Stimulated activated CD8-positive, alpha-beta memory T cell treated with anti-CD3 and anti-CD28 coated beads, Interleukin-4, amount 100 ng/mL, for 4 hours (primary cell): ENCODE results near the gene SCLY.
"Not testable (repeated sequence)": the region's sequence is repeated elsewhere in the genome, so short reads cannot be mapped to it uniquely, and the experiment has no call there.

ENCODE experiments used
- DNase-seq, 2 donors: peaks; one replicate each; pipeline ENCODE4 v3.0.0-alpha.2; 2020; ENCODE audit warnings: low read depth in 2 of 2, low spot score in 1 of 2

Gene SCLY, protein sequence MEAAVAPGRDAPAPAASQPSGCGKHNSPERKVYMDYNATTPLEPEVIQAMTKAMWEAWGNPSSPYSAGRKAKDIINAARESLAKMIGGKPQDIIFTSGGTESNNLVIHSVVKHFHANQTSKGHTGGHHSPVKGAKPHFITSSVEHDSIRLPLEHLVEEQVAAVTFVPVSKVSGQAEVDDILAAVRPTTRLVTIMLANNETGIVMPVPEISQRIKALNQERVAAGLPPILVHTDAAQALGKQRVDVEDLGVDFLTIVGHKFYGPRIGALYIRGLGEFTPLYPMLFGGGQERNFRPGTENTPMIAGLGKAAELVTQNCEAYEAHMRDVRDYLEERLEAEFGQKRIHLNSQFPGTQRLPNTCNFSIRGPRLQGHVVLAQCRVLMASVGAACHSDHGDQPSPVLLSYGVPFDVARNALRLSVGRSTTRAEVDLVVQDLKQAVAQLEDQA

DNA sequence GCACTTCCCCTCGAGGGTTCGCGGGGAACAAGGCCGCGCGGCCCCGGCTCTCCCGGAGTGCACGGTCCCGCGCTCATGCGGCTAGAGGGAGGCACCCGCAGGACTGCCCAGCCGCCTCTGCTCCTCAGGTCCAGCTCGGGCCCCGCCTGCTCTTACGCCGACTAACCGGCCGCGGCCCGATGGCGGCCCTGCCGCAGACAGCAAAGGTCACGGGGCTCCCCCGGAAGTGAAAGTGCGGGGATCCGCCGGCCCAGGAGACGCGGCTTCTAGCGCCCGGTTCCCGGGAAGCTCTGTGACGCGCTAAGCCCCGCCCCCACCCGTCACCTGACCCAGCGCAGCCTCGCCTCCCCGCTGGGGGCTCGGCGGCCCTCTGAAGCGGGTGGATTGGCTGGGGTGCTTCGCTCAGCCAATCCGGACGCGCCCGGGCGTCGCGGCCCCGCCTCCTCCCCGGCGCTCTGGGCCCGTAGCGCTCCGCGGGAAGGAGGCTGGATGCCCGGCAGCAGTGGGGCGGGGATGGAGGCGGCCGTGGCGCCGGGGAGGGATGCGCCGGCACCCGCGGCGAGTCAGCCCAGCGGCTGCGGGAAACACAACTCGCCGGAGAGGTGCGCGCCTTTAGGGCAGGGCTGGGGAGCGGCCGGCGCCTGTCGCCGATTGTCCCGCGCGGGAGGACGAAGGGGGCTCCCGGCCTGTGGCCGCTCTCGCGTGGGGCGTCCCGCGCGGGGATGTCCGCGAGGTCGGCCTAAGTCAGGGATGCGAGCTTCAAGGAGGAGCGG, at the start of gene SCLY:
TSS of gene SCLY (plus strand) at position 460 of the 773 bp plus-strand sequence. CDS start at position 514, 54 bp downstream.
- DNase-seq = peak; percentile 89 to 97

DNA sequence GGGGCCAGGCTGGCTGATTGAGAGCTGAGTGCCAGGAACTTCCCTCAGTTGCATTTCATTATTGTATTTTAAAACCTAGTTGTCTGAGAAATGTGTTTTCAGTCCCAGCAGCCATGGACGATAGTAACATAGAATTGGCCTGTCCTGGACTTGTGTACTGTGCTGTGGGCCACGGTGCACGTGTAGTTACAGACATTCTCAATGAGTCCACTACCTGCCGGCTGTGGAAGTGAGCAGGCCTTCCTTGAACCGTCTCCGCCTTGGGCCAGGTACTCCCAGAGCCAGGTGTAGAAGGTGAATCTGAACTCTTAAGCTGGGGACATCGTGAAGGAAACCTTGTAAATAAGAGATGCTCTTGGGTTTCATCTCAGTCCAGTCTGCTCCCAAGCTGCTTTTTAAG, 47.0 kb upstream of the SCLY start:
- DNase-seq = no peak

DNA sequence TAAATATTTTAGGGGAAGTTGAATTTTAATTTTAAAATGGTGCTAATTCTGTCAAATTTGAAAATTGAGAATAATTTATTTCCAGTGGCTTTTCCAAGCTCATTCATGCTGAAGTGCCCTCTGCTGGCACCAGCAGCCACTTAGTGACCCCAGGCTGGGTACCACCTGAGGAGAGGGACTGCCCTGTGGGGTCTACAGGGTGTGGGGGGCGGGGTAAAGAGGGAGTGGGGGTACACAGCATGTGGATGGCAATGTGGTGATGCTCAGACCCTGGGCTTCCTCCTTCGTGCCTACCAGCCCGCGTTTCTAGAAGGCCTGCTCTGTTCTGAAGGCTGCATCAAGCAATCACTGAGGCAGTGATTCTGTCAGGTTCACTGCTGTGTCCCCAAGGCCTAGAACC, 45.1 kb upstream of the SCLY start:
- no peak for DNase-seq

DNA sequence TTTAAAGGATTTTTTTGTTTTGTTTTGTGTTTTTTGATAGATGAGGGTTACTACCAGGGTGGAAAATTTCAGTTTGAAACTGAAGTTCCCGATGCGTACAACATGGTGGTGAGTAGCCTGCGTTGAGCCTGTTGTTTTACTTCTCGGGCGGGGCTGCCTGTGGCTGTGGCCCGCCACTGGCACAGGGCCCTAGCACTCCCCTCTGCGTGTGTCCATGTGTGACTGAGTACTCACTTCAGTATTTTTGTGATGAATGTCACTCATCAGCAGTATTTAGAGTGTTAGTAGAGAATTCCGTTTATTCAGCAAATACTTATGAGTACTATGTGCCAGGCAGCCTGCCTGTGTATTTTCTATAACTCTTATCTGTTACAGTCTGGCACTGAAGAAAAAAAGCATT, 44.3 kb upstream of the SCLY start:
- DNase-seq = no peak

DNA sequence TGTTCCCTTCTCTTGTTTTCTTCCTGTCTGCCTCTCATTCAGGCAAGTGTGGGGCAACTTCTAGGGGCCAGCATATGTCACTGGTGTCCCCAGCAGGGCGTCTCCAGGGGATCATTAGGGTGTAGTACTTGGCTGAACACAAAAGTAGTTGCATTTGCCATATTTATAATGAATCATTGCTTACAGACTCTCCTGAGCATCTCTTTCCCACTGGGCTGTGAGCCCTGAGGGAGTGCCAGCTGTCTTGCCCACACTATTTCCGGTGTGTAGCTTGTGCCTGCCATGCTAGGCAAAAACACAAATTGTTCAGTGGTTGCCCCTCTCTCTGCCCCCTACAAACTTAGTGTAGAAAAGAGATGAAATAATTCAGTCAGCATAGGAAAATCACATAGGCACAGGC, 40.8 kb upstream of the SCLY start:
- no peak for DNase-seq

DNA sequence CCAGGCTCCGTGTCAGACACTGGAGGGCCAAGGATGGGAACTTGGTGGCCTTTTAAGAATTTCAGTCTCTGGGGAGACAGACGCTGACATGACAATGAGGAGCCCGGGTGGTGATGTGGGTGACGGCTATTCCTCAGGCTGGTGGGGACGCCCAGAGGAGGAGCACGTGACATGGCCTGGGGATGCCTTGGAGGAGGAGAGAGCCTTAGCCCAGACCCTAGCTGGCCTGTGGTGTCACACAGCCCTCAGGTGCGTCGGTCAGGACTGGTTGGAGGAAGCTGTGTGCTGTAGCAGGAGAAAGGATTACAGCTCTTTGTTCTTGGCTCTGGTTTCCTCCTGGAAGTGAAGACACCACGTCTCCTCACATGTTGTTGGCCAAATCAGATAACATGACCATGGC, 40.0 kb upstream of the SCLY start:
- DNase-seq = no peak

DNA sequence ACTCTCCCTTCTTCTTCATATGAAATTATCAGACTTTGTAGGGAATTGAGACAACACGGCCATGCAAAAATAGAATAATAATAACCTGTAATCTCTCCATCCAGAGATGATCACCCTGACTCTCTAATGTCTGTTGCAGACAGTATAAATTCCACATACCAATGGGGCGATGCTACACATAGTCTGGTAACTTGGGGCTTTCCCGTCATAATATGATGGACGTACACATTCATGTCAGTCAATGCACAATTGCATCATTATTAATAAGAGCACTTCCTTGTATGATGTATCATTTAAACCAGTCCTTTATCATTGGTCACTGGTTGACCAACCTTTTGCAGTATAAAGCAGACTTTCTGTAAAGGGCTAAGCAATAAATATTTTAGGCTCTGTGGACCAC, 39.5 kb upstream of the SCLY start:
- DNase-seq = no peak

DNA sequence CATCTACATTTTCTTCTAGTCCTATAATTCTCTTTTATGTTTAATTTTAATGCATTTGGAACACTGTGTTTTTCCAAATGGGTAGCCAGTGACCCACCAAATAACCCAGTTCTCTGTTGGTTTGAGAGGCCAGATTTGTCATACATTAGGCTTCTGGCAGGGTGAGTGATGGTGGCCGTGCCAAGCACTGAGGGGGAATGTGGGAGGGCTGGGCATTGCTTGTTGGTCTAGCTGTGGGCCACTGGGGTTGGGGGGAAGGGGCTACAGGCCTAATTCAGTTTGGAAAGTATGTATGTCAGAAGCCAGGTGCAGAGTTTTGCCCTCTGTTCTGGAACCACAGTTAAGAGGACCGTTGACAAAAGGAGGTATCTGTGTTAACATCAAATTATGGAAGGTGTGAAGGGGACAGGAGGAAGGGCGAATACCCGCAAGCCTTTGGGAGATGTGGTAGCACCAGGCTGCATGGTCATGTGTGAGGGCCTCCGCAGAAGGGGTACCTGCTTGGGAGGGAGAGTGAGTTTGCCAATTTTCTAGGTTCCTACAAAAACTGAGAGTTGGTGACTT, 38.1 kb upstream of the SCLY start:
- no peak for DNase-seq

DNA sequence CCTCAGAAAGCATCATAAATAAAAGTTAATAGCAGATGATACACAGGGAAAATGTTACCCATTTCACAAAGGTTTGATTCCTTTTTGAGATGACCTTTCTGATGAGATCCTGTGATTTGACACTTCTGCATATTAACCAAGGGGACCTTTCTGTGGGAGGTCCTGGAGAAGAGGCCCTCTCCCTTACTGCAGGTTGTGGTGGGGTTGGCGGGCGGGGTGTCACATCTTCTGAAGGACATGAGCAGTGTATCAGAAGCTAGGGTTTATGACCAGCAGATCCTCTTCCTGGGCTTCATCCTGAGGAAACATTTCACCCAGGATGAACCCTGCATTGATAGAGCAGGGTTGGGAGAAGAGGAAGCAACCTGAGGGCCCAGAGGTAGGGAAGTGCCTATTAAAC, 37.2 kb upstream of the SCLY start:
- DNase-seq = no peak

DNA sequence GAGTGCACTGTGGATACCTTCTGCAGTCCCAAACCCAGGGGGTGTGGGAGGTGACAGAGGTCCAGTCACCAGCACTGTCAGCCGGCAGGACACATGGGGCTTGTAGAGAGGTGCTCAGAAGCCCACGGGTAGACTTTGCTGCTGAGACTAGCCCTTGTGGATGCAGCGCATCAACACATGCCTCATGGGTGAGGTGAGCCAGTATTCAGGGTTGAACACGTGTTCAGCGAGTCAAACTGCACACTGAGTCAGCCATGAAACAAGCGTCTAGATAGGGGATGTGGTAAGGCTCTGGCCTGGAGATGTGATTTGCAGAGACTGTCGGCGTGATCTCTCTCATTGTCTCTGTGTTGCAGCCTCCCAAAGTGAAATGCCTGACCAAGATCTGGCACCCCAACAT, 35.8 kb upstream of the SCLY start:
- no peak for DNase-seq

DNA sequence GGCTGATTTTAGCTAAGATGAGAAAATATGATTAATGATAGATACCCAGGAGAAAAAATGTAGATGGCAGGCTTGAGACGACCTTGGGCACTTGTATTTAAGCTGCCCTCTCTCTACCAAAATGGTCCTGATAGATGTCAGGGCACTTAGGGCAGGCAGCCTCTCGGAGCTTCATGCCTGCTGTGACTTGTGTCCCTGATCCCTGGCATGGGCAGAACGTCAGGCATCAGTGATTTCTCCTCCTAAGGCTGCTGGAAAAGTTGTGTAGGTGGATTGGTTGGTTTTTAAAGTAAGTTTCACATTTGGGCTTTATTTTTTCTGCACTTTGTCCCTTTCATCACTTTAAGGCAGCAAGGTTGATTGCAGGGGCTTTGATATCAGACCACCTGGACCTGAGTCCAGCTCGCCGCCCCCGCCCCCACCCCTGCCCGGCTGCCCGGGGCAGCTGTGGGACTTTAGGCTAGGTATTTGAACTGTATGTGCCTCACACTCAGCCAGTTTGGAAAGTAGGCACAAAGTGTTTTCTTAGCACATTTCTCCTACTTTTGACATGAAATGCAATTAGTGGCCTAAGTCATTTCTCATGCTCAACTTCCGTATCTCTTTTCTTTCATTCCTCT, 35.0 kb upstream of the SCLY start:
- no peak for DNase-seq

DNA sequence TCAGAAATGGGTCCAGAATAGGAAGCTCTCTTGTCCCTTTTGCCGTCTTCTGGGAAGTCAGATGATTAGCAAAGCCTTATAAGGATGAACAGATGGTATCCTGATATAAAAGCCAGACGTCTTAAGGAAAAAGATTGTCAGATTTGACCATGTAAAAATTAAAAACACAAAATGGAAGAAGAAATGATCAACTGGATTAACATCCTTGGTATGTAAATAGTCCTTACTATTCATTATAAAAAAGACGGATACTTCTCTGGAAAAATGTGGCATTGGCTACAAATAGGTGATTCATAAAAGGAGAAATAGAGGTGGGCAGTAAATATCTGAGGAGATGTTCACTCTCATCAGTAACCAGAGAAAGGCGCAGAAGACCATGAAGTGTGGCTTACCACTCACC, 33.7 kb upstream of the SCLY start:
- no peak for DNase-seq

DNA sequence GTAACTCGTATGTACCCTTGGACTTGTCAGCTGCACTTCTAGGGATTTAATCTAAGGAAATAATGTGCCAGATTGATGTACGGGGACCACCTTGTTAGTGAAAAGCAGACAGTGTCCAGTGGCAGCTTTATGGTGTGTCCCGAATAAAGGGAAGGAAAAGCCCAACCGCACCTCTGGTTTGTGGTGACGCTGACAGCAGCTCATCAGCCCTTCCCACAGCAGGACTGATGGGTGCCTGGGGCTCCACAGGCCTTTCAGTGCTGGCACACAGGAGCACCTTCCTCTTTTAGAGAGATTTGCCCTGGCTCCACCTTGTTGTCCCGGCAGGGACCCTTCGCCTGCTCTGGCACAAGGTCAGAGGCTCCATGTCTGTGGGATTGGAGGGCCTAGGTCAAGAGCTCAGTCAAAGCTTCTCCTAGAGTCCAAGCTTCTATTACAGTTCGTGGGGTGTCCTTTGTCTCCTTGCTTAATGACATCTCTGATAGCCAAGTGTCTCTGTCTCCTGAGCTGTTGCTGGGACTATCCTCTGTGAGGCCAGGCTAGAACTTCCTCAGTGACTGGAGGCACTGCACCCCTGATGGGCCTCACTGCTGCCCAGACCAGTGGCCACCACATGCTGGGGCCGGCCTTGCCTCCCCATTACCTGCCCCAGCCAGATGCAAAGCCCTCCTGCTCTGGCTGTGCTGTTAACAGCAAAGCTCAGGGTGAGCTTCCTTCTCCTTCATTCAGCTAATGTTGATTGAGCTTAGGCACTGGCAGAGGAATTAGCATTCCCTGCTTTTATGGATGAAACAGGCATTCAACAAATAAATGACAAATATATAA, 33.0 kb upstream of the SCLY start:
- no peak for DNase-seq

DNA sequence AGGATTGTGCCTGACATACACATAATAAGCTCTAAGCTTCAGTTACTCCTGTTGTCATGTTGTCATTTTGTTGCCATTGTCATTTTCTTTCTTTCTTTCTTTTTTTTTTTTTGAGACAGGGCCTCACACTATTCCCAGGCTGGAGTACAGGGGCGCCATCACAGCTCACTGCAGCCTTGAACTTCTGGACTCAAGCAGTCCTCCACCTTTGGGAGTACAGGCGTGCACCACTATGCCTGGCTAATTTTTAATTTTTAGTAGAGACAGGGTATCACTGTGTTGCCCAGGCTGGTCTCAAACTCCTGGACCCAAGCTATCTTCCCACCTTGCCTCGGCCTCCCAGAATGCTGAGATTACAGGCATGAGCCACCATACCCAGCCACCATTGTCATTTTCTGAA, 30.9 kb upstream of the SCLY start:
- no peak for DNase-seq

DNA sequence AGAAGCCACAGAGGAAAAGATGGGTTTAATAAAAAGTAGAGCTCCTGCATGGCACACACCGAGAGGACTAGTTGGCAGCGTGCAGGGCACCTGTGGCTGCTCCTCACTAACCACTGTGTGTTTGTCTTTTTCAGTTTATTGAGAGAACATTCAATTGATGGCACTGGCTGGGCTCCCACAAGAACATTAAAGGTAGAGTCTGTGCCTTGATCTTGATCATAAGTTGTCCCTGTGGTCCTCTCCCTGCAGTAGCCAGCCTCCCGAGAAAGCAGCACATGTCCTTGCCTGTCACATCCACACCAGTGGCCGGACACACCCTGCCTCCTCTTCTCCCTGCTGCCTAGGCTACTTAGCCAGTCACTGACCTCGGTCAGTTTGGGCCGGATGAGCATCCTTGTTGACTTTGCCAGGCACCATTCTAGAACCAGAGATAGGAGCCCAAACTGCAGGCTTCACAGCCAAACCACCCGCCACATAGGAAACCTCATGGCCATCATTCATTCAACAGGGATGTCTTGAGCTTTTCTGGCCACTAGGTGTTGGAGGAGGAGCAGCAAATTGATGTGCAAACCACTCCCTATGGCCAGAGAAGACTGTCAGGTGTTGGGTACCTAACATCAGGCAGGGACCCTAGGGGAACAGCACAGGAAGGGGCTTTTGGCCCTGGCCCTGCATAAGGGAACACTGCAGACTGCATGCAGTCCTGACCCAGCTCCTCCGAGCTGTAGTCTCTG, 30.2 kb upstream of the SCLY start:
- no peak for DNase-seq

DNA sequence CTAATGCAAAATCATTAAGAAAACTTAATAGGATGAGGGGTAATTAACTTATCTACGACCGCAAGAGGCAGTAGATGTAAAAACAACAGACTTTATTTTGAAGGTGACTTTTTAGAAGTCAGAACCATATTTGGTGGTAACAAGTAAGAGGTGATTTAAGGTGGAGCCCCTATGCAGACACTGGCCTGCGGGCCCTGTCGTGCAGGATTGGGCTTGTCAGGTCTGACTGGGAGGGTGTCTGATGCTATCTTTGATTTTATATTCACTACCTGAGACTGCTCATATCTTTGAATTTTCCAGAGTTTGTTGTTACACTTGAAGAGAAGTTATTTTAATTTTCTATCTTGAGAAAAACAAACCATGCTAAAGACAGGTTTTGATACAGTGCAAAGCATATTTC, 29.1 kb upstream of the SCLY start:
- no peak for DNase-seq

DNA sequence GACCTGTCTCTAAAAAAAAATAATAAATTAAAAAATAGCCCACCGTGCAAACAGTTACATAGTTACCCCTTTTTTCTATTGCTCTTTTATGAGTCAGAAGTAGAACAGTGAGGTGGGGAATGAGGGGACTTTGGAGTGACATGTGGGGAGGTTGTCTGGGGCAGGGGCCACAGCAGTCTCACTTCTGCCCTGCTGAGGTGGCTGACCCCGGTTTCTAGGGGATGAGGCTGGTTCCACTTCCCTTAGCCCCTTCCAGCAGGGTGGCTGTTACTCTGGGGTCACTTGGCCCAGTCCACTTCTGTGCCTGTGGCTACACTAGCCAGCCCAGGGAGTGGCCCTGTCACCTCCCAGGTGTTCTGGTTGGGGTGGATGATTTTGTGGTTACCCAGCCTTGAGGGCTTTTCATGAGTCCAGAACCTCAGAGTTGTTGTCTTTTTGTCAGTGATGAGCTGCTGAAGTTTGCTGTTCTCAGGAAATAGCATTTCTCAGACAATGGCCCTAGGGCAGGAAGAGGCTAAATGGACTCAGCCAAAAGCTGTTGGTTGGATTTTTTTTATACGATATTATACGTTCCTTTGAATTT, 28.0 kb upstream of the SCLY start:
- DNase-seq = no peak

DNA sequence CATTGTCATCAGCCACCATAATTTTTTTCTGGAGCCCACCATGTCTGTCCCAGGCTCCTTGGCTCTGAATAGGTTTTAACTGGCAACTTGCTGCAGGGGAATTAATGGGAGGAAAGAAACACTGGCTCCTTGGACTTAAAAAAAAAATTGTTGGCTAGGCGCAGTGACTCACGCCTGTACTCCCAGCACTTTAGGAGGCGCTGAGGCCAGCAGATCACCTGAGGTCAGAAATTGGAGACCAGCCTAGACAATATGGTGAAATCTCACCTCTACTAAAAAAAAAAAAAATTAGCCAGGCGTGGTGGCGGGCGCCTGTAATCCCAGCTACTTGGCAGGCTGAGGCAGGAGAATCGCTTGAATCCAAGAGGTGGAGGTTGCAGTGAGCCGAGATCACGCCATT, 26.8 kb upstream of the SCLY start:
- DNase-seq = not testable (repeated sequence)

DNA sequence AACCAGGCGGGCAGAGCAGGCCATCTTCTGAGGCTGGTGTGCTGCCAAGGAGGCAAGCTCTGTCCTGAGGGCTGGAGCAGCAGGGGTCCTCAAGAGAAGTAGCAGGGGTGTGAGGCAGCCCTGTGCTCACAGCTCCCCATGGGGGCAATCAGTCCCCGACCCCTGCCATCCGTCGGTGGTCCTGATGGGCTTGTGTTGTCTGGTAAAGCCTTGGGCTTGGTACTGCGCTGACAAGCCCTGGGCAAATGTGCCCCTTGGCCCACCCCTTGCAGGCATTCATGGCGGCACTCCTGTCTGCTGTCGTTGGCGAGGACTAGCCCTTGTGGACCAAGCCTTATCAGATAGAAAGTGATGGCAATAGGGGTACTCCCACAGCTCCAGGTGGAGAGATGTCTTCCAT, 22.6 kb upstream of the SCLY start:
- no peak for DNase-seq

DNA sequence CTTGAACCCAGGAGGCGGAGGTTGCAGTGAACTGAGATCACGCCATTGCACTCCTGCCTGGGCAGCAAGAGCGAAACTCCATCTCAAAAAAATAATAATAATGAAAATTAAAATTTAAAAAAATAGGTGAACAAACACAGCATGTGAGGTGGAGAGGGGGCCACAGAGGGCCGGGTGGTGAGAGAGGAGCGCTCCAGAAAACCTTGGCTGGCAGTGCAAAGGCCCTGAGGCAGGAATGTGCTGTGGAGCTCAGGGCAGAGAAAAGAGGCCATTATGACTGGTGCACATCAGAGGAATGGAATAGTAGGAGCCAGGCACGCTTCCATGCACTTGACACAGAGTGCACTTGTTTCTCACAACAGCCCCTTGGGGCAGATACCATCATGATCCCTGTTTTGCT, 21.6 kb upstream of the SCLY start:
- DNase-seq = no peak
